Natural killer cell (primary cell): ENCODE data around the gene UBE2E3. TPM values are rescaled to one million over a fixed set of nuclear protein-coding genes. Genes with fewer than 3 reads are reported as not detected.

ENCODE experiments used
- ATAC-seq, 3 donors: fragments of 150-1000 bp in 2 of 3; fragments of 200-7000 bp in 1 of 3; cut with Tn5 transposase; 1 replicate in 1 of 3; 2 replicates in 2 of 3; pipeline ENCODE4 v1.10.0; 2021; ENCODE audit warnings: mild to moderate bottlenecking in 2 of 3, moderate library complexity in 2 of 3
- DNase-seq, 2 donors: peaks; one replicate each; pipeline versions ENCODE4 v3.0.0 to v3.0.0-alpha.2; 2013 to 2021; ENCODE audit warnings: mixed read lengths in 1 of 2
- H3K27ac ChIP-seq: one replicate; pipeline ENCODE4 v1.5.1; 2013; ENCODE audit warnings: mild to moderate bottlenecking, low read length
- H3K27me3 ChIP-seq: one replicate; pipeline ENCODE4 v1.6.1; 2013; ENCODE audit warnings: low read length; ENCODE audit not compliant: control insufficient read depth, insufficient read depth
- H3K36me3 ChIP-seq: one replicate; pipeline ENCODE4 v1.6.1; 2013; ENCODE audit warnings: low read length; ENCODE audit not compliant: control insufficient read depth, insufficient read depth
- H3K4me1 ChIP-seq: one replicate; pipeline ENCODE4 v1.6.1; 2013; ENCODE audit warnings: low read length; ENCODE audit not compliant: control insufficient read depth, insufficient read depth
- H3K4me3 ChIP-seq: one replicate; pipeline ENCODE4 v1.5.1; 2013; ENCODE audit warnings: low read length
- H3K9me3 ChIP-seq: one replicate; pipeline ENCODE4 v1.6.1; 2013; ENCODE audit warnings: low read length; ENCODE audit not compliant: control insufficient read depth, insufficient read depth
- H3K27ac Mint-ChIP-seq, 2 donors: one replicate each; pipeline ENCODE4 v1.8.0; 2022; ENCODE audit warnings: mild to moderate bottlenecking in 2 of 2, mixed read lengths in 2 of 2, moderate library complexity in 1 of 2
- H3K27me3 Mint-ChIP-seq, 2 donors: one replicate each; pipeline ENCODE4 v1.8.0; 2022; ENCODE audit warnings: low read depth in 2 of 2, mixed read lengths in 2 of 2
- H3K36me3 Mint-ChIP-seq: one replicate; pipeline ENCODE4 v1.8.0; 2022; ENCODE audit warnings: mixed read lengths
- H3K4me1 Mint-ChIP-seq, 2 donors: one replicate each; pipeline ENCODE4 v1.8.0; 2022; ENCODE audit warnings: mixed read lengths in 2 of 2
- H3K4me3 Mint-ChIP-seq: one replicate; pipeline ENCODE4 v1.8.0; 2022; ENCODE audit warnings: mild to moderate bottlenecking, moderate library complexity, mixed read lengths
- H3K9me3 Mint-ChIP-seq, 2 donors: one replicate each; pipeline ENCODE4 v1.8.0; 2022; ENCODE audit warnings: mixed read lengths in 2 of 2
- CTCF ChIP-seq: fragments of 200-600 bp; IDR thresholded peaks from one replicate; pipeline ENCODE4 v1.8.0; 2022; ENCODE audit warnings: antibody characterized with exemption
- WGBS: methylation state at CpG from one replicate; pipeline ENCODE4 v1.1.7; 2013; ENCODE audit warnings: missing lambda C conversion rate; ENCODE audit not compliant: insufficient coverage; 5-methylcytosine and 5-hydroxymethylcytosine counted together
- intact Hi-C: fragments of 100-400 bp; cut with micrococcal nuclease; formaldehyde crosslinking; loops from one replicate; pipeline ENCODE4 v1.14.2; 2022
- total RNA-seq, 4 donors: library from RNA; stranded (reverse); fragments of 120-200 nt in 1 of 4; gene quantifications; one replicate each; pipeline versions ENCODE4 v1.2.3 to v1.2.4, GENCODE V29; 2013 to 2022

UBE2E3 gene
- total RNA-seq, 3 donors from 2014 or later (not counting 1 experiment from before 2014, with no cell fraction given) = 48.5 to 59.3 (median 52.6) TPM

- Histone ChIP-seq H3K4me1 (no peaks in the 10 kb centered on the region), H3K9me3 (no peaks in the 10 kb centered on the region), H3K27ac (no peak overlapping the region), H3K36me3 (no peaks in the 10 kb centered on the region), H3K27me3 (no peaks in the 10 kb centered on the region), H3K4me3 (no peak overlapping the region)
- no peak overlapping the region for H3K27ac Mint-ChIP-seq
- no peak for TF ChIP-seq CTCF
- peaks cover 0 to 4% of the 10 kb centered on the region in 2 donors for H3K4me1 Mint-ChIP-seq
- peaks cover 3 to 27% of the 10 kb centered on the region in 2 donors for H3K27me3 Mint-ChIP-seq
- intact Hi-C loops = no loop called here
- DNase-seq (no peak), ATAC-seq (no peak)
- WGBS = 50% methylated on average over 1 of the region's 2 CpGs
- H3K9me3 Mint-ChIP-seq = peaks cover 2 to 9% of the 10 kb centered on the region in 2 donors
- H3K4me3 Mint-ChIP-seq = no peak overlapping the region
- peaks cover 25% of the 10 kb centered on the region for H3K36me3 Mint-ChIP-seq
Measured at GRCh38 chr2:181095486-181095885, 115.1 kb downstream of the UBE2E3 start.

GRCh38 chr2:181103659-181104058 lies 123.3 kb downstream of the UBE2E3 start:
- Histone ChIP-seq H3K27me3 (no peaks in the 10 kb centered on the region), H3K9me3 (no peaks in the 10 kb centered on the region), H3K36me3 (no peaks in the 10 kb centered on the region), H3K4me3 (no peak overlapping the region), H3K4me1 (peaks cover 6% of the 10 kb centered on the region), H3K27ac (no peak overlapping the region)
- no peaks in the 10 kb centered on the region for H3K9me3 Mint-ChIP-seq
- no peak for DNase-seq
- H3K4me3 Mint-ChIP-seq = no peak overlapping the region
- intact Hi-C loops = loop anchor here (1.0 to 10.0 kb wide), 5 partner anchors 61 to 361 kb away; partner anchors contain the start of gene ITGA4
- no peak for TF ChIP-seq CTCF
- H3K4me1 Mint-ChIP-seq = peaks cover 25 to 27% of the 10 kb centered on the region in 2 donors
- no peak for ATAC-seq
- H3K27ac Mint-ChIP-seq = no peak overlapping the region
- H3K36me3 Mint-ChIP-seq = no peaks in the 10 kb centered on the region
- peaks cover 0 to 11% of the 10 kb centered on the region in 2 donors for H3K27me3 Mint-ChIP-seq

- intact Hi-C loops = loop anchor here (1.0 to 10.0 kb wide), 6 partner anchors 38 to 360 kb away; partner anchors contain the start of gene ITGA4
- Histone ChIP-seq H3K27me3 (no peaks in the 10 kb centered on the region), H3K4me3 (no peak overlapping the region), H3K9me3 (no peaks in the 10 kb centered on the region), H3K27ac (peak overlapping the region; percentile 29), H3K36me3 (no peaks in the 10 kb centered on the region), H3K4me1 (peaks cover 6% of the 10 kb centered on the region)
- Mint-ChIP-seq H3K27ac (peak overlapping the region in 1 of 2 donors; percentile 6), H3K36me3 (no peaks in the 10 kb centered on the region), H3K4me1 (peaks cover 25 to 27% of the 10 kb centered on the region in 2 donors), H3K4me3 (no peak overlapping the region), H3K27me3 (peaks cover 0 to 3% of the 10 kb centered on the region in 2 donors), H3K9me3 (no peaks in the 10 kb centered on the region)
- TF ChIP-seq CTCF = peak; percentile 89
- WGBS = 37% methylated on average over 4 of the region's 7 CpGs
- ATAC-seq = peak in 2 of 3 donors; percentile 66 to 75
- DNase-seq = peak in 1 of 2 donors; percentile 81
Measured at GRCh38 chr2:181104512-181105115, 124.2 kb downstream of the UBE2E3 start.

GRCh38 chr2:181105562-181105961 lies 125.2 kb downstream of the UBE2E3 start:
- 100% methylated on average over 1 of the region's 2 CpGs for WGBS
- H3K4me3 ChIP-seq = no peak overlapping the region
- ATAC-seq (no peak), DNase-seq (no peak)
- no peak overlapping the region for H3K4me3 Mint-ChIP-seq
- H3K9me3 ChIP-seq = no peaks in the 10 kb centered on the region
- no peaks in the 10 kb centered on the region for H3K36me3 Mint-ChIP-seq
- no peaks in the 10 kb centered on the region for H3K9me3 Mint-ChIP-seq
- no peak overlapping the region for H3K27ac ChIP-seq
- no peak for TF ChIP-seq CTCF
- H3K4me1 Mint-ChIP-seq = peaks cover 25 to 27% of the 10 kb centered on the region in 2 donors
- H3K27ac Mint-ChIP-seq = peak overlapping the region; percentile 0 to 49
- no peaks in the 10 kb centered on the region for H3K27me3 Mint-ChIP-seq
- intact Hi-C loops = loop anchor here (2.0 to 10.0 kb wide), 5 partner anchors 37 to 359 kb away; partner anchors contain the start of gene ITGA4
- no peaks in the 10 kb centered on the region for H3K27me3 ChIP-seq
- peaks cover 6% of the 10 kb centered on the region for H3K4me1 ChIP-seq
- H3K36me3 ChIP-seq = no peaks in the 10 kb centered on the region
